ENCODE measurements around the gene ASS1.

- TF ChIP-seq CTCF (IDR thresholded peaks at IDR 0.05 in 8 of 11, conservative IDR thresholded peaks at IDR 0.05 in 3 of 11) (no peak), POLR2AphosphoS5 (IDR thresholded peaks at IDR 0.05) (no peak), POLR2A (IDR thresholded peaks at IDR 0.05) (no peak)
Measured at GRCh38 chr9:130414081-130414731, 30.6 kb upstream of the ASS1 start.

All from spleen (tissue), 7 donors.